Activated naive CD4-positive, alpha-beta T cell treated with anti-CD3 and anti-CD28 coated beads, Interleukin-2, amount 50 U/mL, for 16 hours (primary cell): Measurements from ENCODE around the gene ST13.
"Not testable (repeated sequence)": the region's sequence is repeated elsewhere in the genome, so short reads cannot be mapped to it uniquely, and the experiment has no call there.

Experiments used
- DNase-seq: peaks from one replicate; pipeline ENCODE4 v3.0.0-alpha.2; 2020

Gene ST13

DNA sequence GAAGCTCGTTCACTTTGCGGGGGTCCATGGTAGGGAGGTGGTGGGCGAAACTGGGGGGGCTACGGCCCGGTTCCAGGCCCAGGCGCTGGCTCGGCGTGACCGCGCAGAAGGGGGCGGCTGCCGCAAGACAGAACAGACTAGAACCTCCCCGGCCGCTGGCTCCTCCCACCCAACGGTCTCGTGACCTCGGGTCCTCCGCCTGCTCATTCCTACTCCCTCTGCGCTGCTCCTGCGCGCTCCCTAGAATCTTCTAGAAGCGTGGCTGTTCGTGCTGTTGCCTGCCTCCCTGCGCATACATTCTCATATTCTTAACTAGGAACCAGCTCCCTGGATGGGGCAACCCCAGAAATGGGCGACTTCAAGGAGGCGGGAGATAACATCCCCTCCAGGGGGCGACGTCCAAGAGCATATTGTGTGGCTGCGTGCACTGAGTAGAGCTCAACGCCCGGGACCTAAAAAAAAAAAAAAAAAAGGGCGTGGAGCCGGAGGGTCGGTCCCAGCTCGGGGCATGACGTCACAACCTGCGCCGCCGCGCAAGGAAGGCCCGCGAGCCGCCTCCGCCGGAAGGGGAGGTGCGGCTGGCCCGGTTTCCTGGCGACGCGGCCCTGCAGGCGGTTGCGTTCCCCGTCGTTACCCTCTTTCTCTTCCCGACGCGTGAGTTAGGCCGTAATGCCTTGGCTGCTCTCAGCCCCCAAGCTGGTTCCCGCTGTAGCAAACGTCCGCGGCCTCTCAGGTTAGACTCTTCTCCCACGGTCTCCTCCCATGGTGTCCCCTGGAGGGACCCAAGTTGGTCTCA, at the start of gene ST13, which contains the start of gene XPNPEP3:
Gene ST13 (minus strand): TSS at position 127 of the 796 bp plus-strand sequence. CDS start 99 bp downstream, at position 28.
Gene XPNPEP3 (plus strand): TSS at position 636 of the 796 bp plus-strand sequence. CDS start 34 bp downstream, at position 670.
- peak; percentile 98 for DNase-seq

DNA sequence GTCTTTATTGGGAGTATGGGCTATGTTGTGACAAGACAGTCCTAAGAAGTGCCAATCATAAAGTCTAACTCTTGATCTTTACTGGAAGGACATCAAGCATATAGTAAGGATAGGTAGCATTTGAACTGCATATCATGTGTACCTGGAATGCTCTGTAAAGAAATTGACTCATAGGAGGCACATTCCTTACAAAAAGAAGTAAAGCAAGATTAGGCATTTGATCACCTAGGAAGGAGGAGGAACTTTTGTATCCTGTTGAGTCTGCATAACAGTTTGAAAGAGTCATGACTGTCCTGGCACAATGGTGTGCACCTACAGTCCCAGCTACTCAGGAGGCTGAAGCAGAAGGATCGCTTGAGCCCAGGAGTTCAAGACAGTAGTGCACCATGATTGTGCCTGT, 47.7 kb upstream of the ST13 start:
- no peak for DNase-seq

DNA sequence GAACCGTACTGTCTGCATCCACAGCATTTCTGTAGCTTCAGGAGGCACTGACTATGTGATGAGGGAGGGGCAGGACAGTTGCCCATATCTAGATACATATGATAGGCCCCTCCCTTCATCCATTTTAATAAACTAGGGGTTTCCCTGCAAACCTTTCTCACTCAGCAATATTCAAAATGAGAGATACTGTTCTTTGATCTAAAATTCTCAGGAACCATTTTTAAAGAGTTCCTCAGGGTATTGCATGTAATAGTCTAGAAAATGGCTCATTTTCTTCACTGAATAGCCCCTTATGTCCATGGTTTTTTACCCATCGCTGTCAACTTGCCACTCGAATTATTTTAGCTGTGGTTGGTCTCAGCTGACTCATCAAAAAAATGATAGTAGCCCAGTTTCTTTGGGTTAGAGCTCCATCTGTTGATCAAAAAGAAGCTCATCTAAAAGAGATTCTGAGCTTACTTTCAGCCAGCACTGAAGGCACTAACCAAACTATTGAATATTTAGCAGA, 42.5 kb upstream of the ST13 start:
- peak; percentile 12 for DNase-seq

DNA sequence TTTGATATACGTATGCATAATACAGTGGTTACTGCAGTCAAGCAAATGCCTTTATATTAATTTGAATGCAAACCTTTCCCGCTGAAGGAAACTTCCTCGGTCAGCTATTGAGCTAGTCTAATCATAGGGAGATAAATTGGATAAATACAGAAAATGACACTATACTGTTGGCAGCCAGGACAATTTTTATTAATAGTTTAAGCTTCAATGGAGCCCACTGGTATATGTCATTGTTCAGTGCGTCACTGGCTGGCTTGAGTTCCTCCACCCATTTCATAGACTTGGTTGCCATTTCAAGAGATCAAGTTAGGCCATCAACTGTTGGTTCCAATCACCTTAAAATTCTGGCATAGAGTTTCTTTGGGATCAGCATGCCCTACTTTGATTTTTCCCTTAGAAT, 38.0 kb upstream of the ST13 start:
- no peak for DNase-seq

DNA sequence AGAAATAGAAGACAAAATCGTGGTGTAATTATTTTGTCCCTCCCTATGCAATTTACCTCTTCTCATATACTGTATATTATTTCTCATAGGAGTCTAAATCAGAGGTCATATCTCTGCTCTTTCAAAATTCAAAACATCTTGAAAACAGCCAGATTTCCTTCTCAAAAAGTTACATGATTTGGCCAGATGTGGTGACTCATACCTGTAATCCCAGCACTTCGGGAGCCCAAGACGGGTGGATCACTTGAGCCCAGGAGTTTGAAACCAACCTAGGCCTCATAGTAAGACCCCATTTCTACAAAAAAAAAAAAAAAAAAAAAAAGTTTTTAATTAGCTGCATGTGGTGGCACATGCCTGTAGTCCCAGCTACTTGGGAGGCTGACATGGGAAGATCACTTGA, 34.4 kb upstream of the ST13 start:
- no peak for DNase-seq

DNA sequence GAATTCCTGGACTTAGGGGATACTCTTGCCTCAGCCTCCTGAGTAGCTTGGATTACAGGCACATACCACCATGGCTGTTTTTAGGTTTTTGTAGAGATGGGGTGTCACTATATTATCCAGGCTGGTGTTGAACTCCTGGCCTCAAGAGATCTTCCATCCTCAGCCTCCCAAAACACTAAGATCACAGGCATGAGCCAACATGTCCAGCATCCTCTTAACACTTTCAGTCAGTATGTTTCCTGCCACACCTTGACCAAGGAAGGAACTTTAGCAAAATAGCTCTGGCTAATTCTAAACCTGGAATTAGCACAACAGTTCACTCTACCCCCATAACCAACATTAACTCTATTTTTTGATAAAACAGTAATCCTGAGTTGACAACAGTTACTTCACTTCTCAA, 32.7 kb upstream of the ST13 start:
- no peak for DNase-seq

DNA sequence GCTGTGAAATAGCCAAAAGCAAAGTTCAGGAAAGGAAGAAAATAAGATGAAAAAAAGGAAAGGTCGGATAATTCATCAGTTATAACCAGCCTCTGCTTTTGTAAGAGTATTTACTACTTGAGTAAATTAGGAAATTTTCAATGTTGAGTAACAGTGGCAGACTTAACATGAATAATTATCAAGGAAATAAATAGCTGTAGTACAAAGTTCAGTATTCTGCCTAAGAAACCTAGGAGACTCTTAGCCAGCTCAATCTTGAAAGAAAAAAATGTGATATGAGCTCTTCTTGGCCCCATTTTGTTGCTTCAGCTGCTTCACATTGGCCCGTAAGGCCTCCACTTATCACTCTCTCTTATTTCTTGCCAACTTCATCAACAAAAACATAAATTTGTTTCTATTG, 22.5 kb upstream of the ST13 start:
- no peak for DNase-seq

DNA sequence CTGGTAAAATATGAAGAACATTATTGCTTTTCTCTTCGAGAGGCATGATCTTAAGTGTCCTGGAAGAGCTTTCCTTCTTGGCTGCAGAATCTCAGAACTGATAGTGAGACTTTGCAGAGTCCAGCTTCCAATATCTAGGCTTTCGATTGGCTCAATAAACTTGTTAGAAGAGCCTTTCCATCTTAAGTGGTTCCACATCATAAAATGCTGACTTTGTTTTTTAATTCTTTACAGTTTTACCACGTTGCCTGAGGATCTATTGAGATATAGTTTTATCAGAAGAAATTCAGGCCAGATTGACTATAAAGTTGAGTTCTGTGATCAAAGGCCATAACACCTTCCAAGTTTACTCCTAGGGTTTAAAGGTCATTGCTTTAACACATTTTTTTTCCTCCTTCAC, 21.0 kb upstream of the ST13 start:
- no peak for DNase-seq

DNA sequence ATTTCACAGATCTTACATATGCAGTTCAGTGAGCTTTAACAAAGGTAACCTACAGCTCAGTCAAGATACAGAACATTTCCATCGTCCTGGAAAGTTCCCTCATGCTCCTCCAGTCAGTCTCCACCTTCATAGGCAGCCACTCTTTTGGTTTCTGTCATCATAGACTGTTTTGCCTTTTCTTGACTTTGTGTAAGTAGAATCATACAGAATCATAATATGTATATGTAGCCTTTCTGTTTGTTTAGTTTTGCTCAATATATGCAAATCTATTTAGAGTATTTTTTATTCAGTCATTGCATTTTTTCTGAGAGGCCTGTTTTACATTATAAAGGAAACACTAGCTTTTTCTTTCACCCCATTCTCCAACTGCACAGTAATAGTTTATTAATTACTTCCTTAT, 20.5 kb upstream of the ST13 start:
- no peak for DNase-seq

DNA sequence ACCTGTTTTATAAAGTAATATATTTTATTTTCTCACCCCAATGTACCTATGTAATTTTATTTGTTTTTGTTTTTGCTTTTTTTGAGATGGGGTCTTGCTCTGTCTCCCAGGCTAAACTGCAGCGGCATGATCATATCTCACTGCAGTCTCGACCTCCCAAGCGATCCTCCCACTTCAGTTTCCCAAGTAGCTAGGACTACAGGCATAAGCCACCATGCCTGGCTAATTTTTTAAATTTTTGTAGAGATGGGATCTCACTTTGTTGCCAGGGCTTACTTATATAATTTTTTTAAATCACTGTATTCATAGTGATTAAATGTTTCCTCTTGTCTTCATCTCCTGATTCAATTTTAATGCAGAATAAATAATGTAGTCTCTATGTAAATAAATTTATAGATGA, 18.7 kb upstream of the ST13 start:
- no peak for DNase-seq

DNA sequence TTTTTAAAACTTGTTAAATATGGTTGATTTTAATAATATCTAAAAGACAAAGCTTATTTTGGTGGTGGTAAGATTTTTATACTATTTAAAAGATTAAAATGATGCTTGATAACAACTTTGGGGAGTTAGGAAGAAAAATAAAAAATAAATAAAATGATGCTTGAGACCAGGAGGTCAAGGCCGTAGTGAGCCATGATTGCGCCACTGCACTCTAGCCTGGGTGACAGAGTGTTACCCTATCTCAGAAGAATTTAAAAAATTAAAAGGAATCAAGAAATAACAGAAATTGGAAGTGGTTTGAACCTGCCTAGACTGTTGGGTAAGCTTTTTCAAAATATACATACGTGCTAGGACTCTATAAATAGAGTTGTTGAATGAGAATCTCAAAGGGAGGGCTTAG, 17.6 kb upstream of the ST13 start:
- DNase-seq: no peak

DNA sequence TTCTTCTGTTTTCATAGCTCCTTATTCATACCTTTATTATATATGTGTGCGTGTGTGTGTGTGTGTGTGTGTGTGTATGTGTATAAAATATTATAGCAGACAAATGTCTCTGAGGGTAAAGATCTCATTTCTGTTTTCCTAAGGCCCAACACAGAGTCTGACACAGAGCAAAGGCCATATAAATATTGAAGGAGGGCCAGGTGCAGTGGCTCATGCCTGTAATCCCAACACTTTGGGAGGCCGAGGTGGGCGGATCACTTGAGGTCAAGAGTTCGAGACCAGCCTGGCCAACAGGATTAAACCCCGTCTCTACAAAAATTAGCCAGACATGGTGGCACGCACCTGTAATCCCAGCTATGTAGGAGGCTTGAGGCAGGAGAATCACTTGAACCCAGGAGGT, 11.9 kb upstream of the ST13 start:
- DNase-seq: not testable (repeated sequence)

DNA sequence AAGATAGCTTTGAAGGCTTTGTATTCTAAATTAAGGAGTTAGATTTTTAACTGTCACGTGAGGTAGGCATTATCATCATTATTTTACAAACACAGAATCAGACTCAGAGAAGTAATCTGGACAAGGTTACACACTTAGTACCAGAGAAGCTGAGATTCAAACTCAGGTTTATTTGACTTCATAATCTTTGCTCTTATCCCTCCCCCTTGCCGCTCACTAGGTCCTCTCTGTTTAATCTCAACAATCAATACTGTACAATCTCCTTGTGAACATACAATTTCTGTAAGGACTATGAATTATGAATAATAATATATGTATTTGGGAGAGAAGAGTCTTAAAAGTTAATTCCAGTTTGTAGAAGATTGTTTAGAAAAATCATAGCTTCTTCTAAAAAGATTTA, 10.7 kb upstream of the ST13 start:
- no peak for DNase-seq

DNA sequence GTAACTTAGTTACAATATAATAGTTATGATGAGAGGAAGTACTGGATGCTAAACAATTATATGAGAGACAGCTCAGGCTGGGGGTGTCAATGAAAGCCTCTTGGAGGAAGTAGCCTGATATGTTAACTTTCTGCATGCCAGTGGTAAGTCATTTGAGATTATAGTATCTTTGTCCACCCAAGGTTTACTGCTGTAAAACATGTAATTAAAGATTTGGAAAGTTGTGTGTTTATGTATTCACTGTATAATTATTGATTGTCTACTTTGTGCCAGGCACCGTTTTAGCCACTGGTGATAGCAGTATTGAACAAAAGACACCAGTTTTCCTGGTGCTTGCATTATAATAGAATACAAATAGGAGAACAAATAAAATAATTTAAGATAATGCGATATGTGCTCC, 6.1 kb upstream of the ST13 start:
- no peak for DNase-seq

DNA sequence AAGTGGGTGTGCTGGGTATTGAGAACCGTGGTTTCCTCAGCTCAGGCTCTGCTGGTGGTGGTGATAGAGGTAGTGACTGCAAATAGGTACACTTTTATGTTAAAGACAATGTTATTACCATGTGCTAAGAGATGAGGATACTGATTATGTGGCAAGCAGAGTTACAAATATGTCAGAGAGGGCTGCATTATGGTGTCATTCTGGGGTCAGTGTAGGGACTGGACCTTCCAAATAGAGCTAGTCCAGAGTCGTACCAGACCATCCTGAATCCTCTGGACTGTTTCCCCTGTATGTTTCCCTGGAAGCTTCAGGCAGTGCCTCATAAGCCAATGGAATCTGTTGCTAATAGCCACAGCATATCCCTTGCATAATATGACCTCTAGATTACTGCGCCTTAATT, 5.6 kb upstream of the ST13 start, which contains the start of gene DNAJB7:
Gene DNAJB7 (minus strand): TSS at position 101 of the 400 bp plus-strand sequence. CDS start 119 bp downstream, outside the sequence.
- DNase-seq: no peak

DNA sequence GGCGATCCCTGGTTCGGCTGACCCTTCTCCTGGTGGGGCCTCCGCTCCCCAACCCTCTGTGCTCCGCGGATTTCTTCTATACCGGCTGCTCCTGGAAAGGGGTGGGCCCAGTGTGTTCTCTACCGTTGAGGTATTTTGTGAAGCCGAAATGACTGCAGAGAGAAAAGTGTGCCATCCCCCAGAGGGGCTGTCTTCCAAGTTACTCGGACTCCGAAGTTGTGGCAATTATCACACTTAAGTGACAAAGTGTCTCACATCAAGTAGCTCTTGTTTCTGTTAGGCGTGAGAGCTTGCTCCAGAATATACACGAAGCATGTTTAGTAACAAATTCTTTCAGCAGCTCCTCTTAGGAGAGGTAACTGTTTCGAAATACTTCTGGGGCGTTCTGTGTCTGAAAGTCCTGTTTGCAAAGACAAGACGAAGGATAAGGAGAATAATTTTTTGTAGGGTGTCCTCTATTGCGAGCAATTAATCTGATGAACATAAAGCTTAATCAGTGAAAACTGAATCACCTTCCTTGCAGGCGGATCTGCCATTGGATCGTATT, 943 bp upstream of the ST13 start:
- no peak for DNase-seq

DNA sequence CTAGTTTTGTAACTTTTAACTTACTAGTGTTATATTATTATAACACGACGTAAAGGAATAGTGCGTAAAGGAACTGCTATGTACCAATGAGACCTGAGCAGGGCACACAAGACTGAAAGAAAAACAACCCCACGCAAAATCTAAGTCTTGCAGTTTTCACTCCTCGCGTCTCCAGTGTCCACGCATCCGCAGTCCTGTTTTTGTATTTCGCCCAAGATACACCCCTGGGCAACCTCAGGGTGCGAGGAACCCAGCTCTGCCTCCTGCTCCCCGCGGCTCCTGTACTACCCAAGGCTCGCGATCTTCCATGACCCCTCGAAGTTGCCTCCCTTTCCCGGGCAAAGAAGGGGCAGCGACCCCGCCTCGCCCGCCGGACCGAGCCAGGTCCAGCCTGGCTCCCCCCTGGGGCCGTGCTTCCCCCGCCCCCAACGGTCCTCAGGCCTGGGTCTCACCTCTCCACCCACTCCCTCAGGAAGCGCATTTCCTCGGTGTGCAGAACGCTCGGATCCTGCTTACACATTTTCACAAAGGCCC, 393 bp downstream of the ST13 start:
- DNase-seq: no peak

DNA sequence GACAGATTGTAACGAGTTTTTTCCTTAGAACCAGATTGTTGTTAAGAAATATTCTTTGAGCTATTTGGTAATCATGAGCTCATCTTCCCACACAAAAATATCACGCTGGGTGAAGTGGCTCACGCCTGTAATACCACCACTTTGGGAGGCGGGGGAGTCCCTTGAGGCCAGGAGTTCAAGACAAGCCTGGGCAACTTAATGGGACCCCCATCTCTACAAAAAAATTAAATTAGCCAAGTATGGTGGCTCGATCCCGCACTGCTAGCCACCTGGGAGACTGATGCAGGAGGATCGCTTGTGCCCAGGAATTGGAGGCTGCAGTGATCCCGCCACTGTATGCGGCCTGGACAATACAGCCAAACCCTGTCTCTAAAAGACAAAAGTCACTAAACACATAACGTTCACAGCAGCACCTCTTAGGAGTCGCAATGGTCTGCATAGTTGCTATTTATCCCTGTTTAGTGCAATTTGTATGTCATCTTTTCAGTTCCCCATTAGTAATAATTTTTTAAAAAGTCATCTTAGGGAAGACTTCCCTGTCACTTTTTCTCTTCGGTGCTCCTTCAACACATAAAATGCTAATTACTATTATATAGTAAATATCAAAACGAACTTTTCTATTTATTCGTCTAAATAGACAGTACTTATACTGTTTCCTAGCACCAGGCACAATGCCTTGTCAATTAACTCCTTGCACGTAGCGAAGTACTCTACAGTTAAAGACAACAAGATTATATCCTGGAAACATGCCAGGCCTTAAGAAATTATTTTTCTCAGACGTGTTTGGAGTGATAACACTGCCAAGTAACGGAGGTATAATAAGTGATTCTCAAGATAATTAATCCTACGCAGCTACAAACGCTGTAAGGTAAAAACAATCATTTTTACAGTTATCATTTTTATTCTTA, 1.1 kb downstream of the ST13 start:
- no peak for DNase-seq

DNA sequence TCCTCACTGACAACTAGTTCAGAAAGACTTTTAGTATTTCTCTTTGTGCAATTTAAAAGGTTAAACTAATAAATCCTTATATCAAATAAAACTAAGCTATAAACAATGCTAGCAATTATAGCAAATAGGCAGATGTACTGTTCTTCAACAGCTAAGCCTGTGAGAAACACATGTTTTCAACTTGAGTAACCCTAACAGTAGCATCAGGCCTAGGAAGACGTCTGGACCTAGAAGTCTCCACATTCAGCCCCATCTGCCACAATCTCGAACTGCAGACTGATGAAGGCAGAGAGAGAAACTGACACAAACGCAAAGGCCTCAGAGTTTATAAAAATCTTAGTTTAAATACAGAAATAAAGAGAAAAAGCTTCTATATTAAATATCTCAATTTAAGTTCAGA, 2.5 kb downstream of the ST13 start:
- DNase-seq: no peak

DNA sequence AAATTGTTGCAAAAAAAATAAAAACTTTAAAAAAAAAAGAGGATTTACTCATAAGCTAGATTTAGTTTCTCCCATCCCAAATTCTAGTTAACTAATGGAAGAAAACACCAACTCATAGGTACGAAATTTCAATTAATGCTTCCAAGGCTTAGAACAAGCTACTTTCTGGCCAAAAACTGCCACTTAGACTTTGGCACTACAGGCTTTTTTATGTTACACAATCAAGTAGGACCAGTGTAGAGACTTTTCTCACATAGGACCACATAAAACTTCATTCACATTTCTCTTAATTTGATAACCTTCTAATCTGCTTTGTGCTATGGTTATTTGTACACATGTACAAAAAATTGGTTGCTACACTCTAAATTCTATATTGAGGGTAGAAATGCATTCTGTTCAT, 3.1 kb downstream of the ST13 start:
- DNase-seq: no peak

DNA sequence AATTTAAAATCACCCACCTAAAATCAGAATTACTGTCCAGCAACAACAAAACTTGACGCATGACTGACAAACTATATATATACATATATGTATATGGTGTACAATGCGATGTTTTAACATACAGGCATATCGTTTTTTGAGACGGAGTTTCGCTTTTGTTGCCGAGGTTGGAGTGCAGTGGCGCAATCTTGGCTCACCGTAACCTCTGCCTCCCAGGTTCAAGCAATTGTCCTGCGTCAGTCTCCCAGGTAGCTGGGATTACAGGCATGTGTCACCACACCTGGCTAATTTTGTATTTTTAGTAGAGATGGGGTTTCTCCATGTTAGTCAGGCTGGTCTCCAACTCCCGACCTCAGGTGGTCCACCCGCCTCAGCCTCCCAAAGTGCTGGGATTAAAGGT, 10.6 kb downstream of the ST13 start:
- not testable (repeated sequence) for DNase-seq

DNA sequence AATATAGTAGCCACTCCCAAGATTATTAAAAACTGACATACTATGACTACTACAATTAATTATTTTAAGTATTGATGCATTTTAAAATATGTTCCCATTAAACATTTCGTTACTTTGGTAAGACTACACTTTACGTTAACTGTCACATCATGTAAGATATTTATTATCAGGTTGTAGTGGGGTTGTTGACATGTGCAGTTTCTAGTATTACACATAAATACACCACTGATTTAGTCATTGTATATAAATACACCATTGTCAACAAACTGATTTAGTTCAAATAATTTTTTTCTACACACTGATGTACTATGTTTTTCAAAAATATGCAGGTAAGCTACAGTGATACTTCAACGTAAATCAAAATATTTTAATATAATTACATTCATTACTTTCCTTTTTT, 11.5 kb downstream of the ST13 start:
- no peak for DNase-seq

DNA sequence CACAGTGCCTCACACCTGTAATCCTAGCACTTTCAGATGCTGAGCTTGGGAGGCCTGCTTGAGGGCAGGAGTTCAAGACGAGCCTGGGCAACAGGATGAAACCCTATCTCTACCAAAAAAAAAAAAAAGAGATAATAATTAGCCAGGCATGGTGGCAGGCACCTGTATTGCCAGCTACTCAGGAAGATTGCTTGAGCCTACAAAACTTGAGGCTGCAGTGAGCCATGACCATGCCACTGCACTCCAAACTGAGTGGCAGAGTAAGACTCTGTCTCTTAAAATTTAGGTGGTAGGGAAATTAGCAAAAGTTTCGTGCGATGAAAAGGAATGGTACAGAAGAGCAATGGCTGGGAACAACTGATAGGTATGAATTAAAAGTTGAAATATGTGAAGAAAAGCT, 18.0 kb downstream of the ST13 start:
- no peak for DNase-seq
